K562 (cell line): ENCODE measurements around the gene ZFYVE28. TPM values are rescaled to one million over a fixed set of nuclear protein-coding genes. Genes with fewer than 3 reads are reported as not detected.

Source experiments
- BRF1 ChIP-seq: IDR thresholded peaks from 3 replicates; pipeline ENCODE4 v1.6.1; 2011; ENCODE audit warnings: borderline replicate concordance, mild to moderate bottlenecking; ENCODE audit not compliant: insufficient read length; ENCODE audit errors: extremely low read depth
- MBD1 ChIP-seq: fragments of 250-450 bp; sonication (Bioruptor Pico); IDR thresholded peaks from 2 replicates; pipeline ENCODE4 v1.8.0; 2022; ENCODE audit warnings: inconsistent platforms
- RB1 ChIP-seq: fragments of 450-650 bp; IDR thresholded peaks from 2 replicates; pipeline ENCODE4 v1.6.1; 2017; ENCODE audit warnings: low read depth, mild to moderate bottlenecking
- SAP30 ChIP-seq: fragments of 200-600 bp; sonication (generic); IDR thresholded peaks from 2 replicates; pipeline ENCODE4 v1.6.1; 2012; ENCODE audit warnings: borderline replicate concordance, low read depth, mild to moderate bottlenecking, moderate library complexity, low read length, control low read depth, inconsistent platforms; ENCODE audit not compliant: insufficient read depth, poor library complexity, severe bottlenecking
- TRIM28 ChIP-seq: fragments of 450-650 bp; IDR thresholded peaks from 2 replicates; pipeline ENCODE4 v1.6.1; 2017
- ZNF609 ChIP-seq: sonication (generic); formaldehyde crosslinking; IDR thresholded peaks from 2 replicates; pipeline ENCODE4 v1.8.1; 2023; ENCODE audit warnings: missing genetic modification reagents, mild to moderate bottlenecking, borderline replicate concordance
- polyA plus RNA-seq, 8 experiments: library from polyadenylated mRNA; depleted of rRNA in 4 of 8; stranded (reverse) in 5 of 8; unstranded in 3 of 8; fragments of >200 nt; fragmentation: Nextera tagmentation in 2 of 8; fragmentation: Illumina TruSeq in 1 of 8; extraction: Ambion mirVana in 2 of 8; extraction: Trizol in 1 of 8; gene quantifications; 2 replicates each; pipeline versions ENCODE4 v1.2.1 to v1.2.3, GENCODE V29; 2011 to 2014; ENCODE audit warnings: inconsistent platforms in 1 of 8, missing spikeins in 1 of 8
- total RNA-seq, 7 experiments: library from RNA; depleted of rRNA in 6 of 7; stranded (reverse); fragments of >200 nt in 6 of 7; fragmentation: Illumina TruSeq in 2 of 7; extraction: Trizol in 2 of 7; gene quantifications; 2 replicates each; pipeline versions ENCODE4 v1.2.1 to v1.2.3, GENCODE V29; 2011 to 2021; ENCODE audit warnings: low replicate concordance in 1 of 7

The ZFYVE28 gene
- total and polyA plus RNA-seq, 9 of the 15 experiments (the other 6 are each of a cell fraction or from before 2014, with no cell fraction given), result 1.3 to 24.8 (median 8.9) TPM

- TF ChIP-seq SAP30 (no peak), BRF1 (no peak), MBD1 (CRISPR knock-in tag) (no peak), TRIM28 (no peak), RB1 (no peak), ZNF609 (no peak)
These were observed 24.8 kb upstream of the ZFYVE28 start (continued) for GRCh38 chr4:2443061-2443730.
